Muscle layer of colon (tissue), 2 donors: ENCODE data around the gene MKNK2.
"Not testable (repeated sequence)": the region's sequence is repeated elsewhere in the genome, so short reads cannot be mapped to it uniquely, and the experiment has no call there.

Experiments
- H3K27ac ChIP-seq: one replicate; pipeline ENCODE4 v1.7.0; 2013; ENCODE audit warnings: low read depth, mild to moderate bottlenecking, low read length, moderate library complexity
- H3K27me3 ChIP-seq, 2 donors: one replicate each; pipeline ENCODE4 v1.7.0; 2013; ENCODE audit warnings: low read length in 2 of 2, mild to moderate bottlenecking in 2 of 2; ENCODE audit not compliant: insufficient read depth in 2 of 2, control insufficient read depth in 1 of 2
- H3K36me3 ChIP-seq: one replicate; pipeline ENCODE4 v1.7.0; 2013; ENCODE audit warnings: mild to moderate bottlenecking, low read length; ENCODE audit not compliant: insufficient read depth
- H3K4me1 ChIP-seq: one replicate; pipeline ENCODE4 v1.7.0; 2013; ENCODE audit warnings: mild to moderate bottlenecking, low read length; ENCODE audit not compliant: insufficient read depth
- H3K4me3 ChIP-seq, 2 donors: one replicate each; pipeline ENCODE4 v1.7.0; 2013; ENCODE audit warnings: low read length in 2 of 2, low read depth in 1 of 2, mild to moderate bottlenecking in 1 of 2, moderate library complexity in 1 of 2
- H3K9ac ChIP-seq: one replicate; pipeline ENCODE4 v1.7.0; 2013; ENCODE audit warnings: low read length
- H3K9me3 ChIP-seq: one replicate; pipeline ENCODE4 v1.7.0; 2013; ENCODE audit warnings: mild to moderate bottlenecking, low read length
- donor health status: abdominal sarcoma.
- donor health status: Adenocarcinoma of cecum.

MKNK2 gene

GRCh38 chr19:2089001-2089711 is 38.1 kb upstream of the MKNK2 start:
- H3K4me1 ChIP-seq: peaks cover 54% of the 10 kb centered on the region
- H3K27me3 ChIP-seq: no peaks in the 10 kb centered on the region
- H3K4me3 ChIP-seq: no peak overlapping the region
- H3K9ac ChIP-seq: no peak overlapping the region
- H3K27ac ChIP-seq: peak overlapping the region; percentile 53
- H3K9me3 ChIP-seq: no peaks in the 10 kb centered on the region
- peaks cover 4% of the 10 kb centered on the region for H3K36me3 ChIP-seq

GRCh38 chr19:2087621-2088100 is 36.6 kb upstream of the MKNK2 start:
- H3K4me3 ChIP-seq: no peak overlapping the region
- no peak overlapping the region for H3K9ac ChIP-seq
- H3K4me1 ChIP-seq: peaks cover 48% of the 10 kb centered on the region
- H3K9me3 ChIP-seq: no peaks in the 10 kb centered on the region
- peak overlapping the region; percentile 44 for H3K27ac ChIP-seq
- H3K36me3 ChIP-seq: peaks cover 4% of the 10 kb centered on the region
- no peaks in the 10 kb centered on the region for H3K27me3 ChIP-seq

- Histone ChIP-seq H3K4me1 (peaks cover 45% of the 10 kb centered on the region), H3K27ac (peak overlapping the region; percentile 44), H3K36me3 (peaks cover 11% of the 10 kb centered on the region)
- not testable (repeated sequence) for H3K4me3 ChIP-seq, H3K9me3 ChIP-seq, H3K9ac ChIP-seq, H3K27me3 ChIP-seq
Measured at GRCh38 chr19:2086695-2087620, 35.9 kb upstream of the MKNK2 start.

GRCh38 chr19:2084993-2085720 is 34.1 kb upstream of the MKNK2 start:
- Histone ChIP-seq H3K9me3 (no peaks in the 10 kb centered on the region), H3K27ac (peak overlapping the region; percentile 51), H3K36me3 (peaks cover 22% of the 10 kb centered on the region), H3K4me1 (peaks cover 40% of the 10 kb centered on the region), H3K27me3 (no peaks in the 10 kb centered on the region), H3K4me3 (no peak overlapping the region), H3K9ac (no peak overlapping the region)

GRCh38 chr19:2083174-2083854 is 32.3 kb upstream of the MKNK2 start:
- Histone ChIP-seq H3K9me3 (no peaks in the 10 kb centered on the region), H3K36me3 (peaks cover 30% of the 10 kb centered on the region), H3K27ac (peak overlapping the region; percentile 12), H3K9ac (no peak overlapping the region), H3K4me3 (no peak overlapping the region), H3K4me1 (peaks cover 29% of the 10 kb centered on the region), H3K27me3 (no peaks in the 10 kb centered on the region)

- Histone ChIP-seq H3K36me3 (peaks cover 41% of the 10 kb centered on the region), H3K9me3 (no peaks in the 10 kb centered on the region), H3K27me3 (no peaks in the 10 kb centered on the region), H3K4me1 (peaks cover 29% of the 10 kb centered on the region), H3K4me3 (no peak overlapping the region), H3K9ac (no peak overlapping the region), H3K27ac (peak overlapping the region; percentile 34)
Measured at GRCh38 chr19:2081873-2082810, 31.1 kb upstream of the MKNK2 start.

GRCh38 chr19:2080336-2080988 is 29.4 kb upstream of the MKNK2 start:
- Histone ChIP-seq H3K27me3 (no peaks in the 10 kb centered on the region), H3K27ac (no peak overlapping the region), H3K36me3 (peaks cover 57% of the 10 kb centered on the region), H3K9me3 (no peaks in the 10 kb centered on the region), H3K9ac (no peak overlapping the region), H3K4me1 (peaks cover 28% of the 10 kb centered on the region), H3K4me3 (no peak overlapping the region)

- Histone ChIP-seq H3K9me3 (no peaks in the 10 kb centered on the region), H3K27me3 (no peaks in the 10 kb centered on the region), H3K4me3 (no peak overlapping the region), H3K36me3 (peaks cover 63% of the 10 kb centered on the region), H3K27ac (no peak overlapping the region), H3K4me1 (peaks cover 25% of the 10 kb centered on the region), H3K9ac (no peak overlapping the region)
Measured at GRCh38 chr19:2079865-2080301, 28.8 kb upstream of the MKNK2 start.

- H3K36me3 ChIP-seq: peaks cover 64% of the 10 kb centered on the region
- no peak overlapping the region for H3K27ac ChIP-seq
- no peaks in the 10 kb centered on the region for H3K27me3 ChIP-seq
- H3K4me3 ChIP-seq: no peak overlapping the region
- no peak overlapping the region for H3K9ac ChIP-seq
- no peaks in the 10 kb centered on the region for H3K9me3 ChIP-seq
- peaks cover 25% of the 10 kb centered on the region for H3K4me1 ChIP-seq
Measured at GRCh38 chr19:2079076-2079864, 28.2 kb upstream of the MKNK2 start.
